Hepatocyte (in vitro differentiated cells): ENCODE results near the gene OBSCN.

Source experiments
- EZH2 ChIP-seq: fragments of 200-600 bp; sonication (generic); IDR thresholded peaks from 2 replicates; pipeline ENCODE4 v1.6.1; 2016; ENCODE audit warnings: antibody characterized with exemption, mild to moderate bottlenecking, borderline replicate concordance
- EZH2phosphoT487 ChIP-seq: fragments of 200-600 bp; sonication (generic); IDR thresholded peaks from one replicate; pipeline ENCODE4 v1.6.1; 2018; ENCODE audit warnings: antibody characterized with exemption, mild to moderate bottlenecking, low read depth, moderate library complexity; ENCODE audit not compliant: unreplicated experiment, severe bottlenecking
- TF ChIP-seq, protein P1 (sequence below): fragments of 200-600 bp; sonication (generic); IDR thresholded peaks from 2 replicates; pipeline ENCODE4 v1.5.1; 2016; ENCODE audit warnings: antibody characterized with exemption, mild to moderate bottlenecking; ENCODE audit not compliant: poor library complexity

DNA sequence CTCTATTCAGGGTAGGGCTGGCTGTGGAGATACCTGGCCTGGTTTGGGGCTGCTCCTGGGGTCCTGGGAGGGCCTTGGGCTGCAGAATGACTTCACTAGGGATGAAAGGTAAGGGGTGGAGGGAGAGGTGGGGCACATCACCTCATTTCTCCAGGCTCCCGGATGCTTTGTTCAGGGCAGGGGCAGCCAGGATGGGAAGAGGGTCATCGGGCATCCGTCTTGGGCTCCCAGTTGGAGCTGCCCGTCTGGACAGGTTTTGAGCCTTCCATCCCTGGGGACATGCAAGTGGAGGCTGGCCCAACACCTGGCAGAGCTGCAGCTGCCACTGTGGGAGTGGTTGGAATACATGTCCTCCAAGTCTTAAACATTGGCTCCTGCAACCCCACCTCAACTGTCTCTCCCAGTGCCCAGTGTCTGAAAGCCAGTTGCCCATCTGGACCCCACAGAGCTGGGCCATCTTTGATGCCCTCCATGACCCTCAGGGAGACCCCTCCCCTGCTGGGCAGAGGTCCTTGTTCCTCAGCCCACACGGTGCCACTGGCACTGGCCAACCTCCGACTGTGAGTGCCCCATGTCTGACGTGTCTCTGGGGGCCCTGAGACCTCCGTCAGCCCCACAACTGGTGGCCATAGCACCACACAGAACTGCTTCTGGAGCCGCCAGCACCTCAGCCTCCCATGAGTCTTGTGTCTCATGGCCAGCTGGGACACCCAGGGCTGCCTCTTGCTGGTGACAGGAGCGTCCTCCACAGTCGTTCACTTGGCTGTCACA lies 145.9 kb downstream of the OBSCN start:
- TF ChIP-seq, protein P1, sequence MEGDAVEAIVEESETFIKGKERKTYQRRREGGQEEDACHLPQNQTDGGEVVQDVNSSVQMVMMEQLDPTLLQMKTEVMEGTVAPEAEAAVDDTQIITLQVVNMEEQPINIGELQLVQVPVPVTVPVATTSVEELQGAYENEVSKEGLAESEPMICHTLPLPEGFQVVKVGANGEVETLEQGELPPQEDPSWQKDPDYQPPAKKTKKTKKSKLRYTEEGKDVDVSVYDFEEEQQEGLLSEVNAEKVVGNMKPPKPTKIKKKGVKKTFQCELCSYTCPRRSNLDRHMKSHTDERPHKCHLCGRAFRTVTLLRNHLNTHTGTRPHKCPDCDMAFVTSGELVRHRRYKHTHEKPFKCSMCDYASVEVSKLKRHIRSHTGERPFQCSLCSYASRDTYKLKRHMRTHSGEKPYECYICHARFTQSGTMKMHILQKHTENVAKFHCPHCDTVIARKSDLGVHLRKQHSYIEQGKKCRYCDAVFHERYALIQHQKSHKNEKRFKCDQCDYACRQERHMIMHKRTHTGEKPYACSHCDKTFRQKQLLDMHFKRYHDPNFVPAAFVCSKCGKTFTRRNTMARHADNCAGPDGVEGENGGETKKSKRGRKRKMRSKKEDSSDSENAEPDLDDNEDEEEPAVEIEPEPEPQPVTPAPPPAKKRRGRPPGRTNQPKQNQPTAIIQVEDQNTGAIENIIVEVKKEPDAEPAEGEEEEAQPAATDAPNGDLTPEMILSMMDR: no peak
- TF ChIP-seq EZH2 (no peak), EZH2phosphoT487 (no peak)
